HepG2 (cell line): ENCODE data around the gene COMMD9. TPM values are rescaled to one million over a fixed set of nuclear protein-coding genes. Genes with fewer than 3 reads are reported as not detected.

Experiments
- ATAC-seq: fragments of 200-7000 bp; cut with Tn5 transposase; 3 replicates; pipeline ENCODE4 v1.9.1; 2020; ENCODE audit warnings: mild to moderate bottlenecking, moderate library complexity
- BruUV-seq: library from RNA; stranded (reverse); fragments of 400-500 nt; replicated peaks from 2 replicates; lab custom pipeline; 2021; lab: Mats Ljungman, UMichigan
- CTCF ChIA-PET: fragments of 300-600 bp; formaldehyde crosslinking; extraction: SDS; loops from one replicate; lab custom pipeline; 2021; ENCODE audit warnings: low total read pairs, inconsistent platforms, low intra/inter-chr PET ratio; lab: Yijun Ruan, JAX
- POLR2A ChIA-PET: fragments of 350-600 bp; sonication (Branson Sonifier 250); formaldehyde crosslinking; loops from one replicate; lab custom pipeline; 2020; ENCODE audit warnings: antibody characterized with exemption, inconsistent platforms; lab: Yijun Ruan, JAX
- DNase-seq: peaks from one replicate; pipeline ENCODE4 v3.0.0-alpha.2; 2015; ENCODE audit warnings: low spot score
- FAIRE-seq: peaks from 3 replicates; lab custom pipeline; 2011; peaks lifted over from hg19 to GRCh38; lab: Jason Lieb, UNC
- H2AFZ ChIP-seq: one replicate; pipeline ENCODE4 v1.6.1; 2011; ENCODE audit warnings: low read length, inconsistent platforms
- H3K27ac ChIP-seq: fragments of 300-600 bp; 3 replicates; pipeline ENCODE4 v1.8.0; 2011; ENCODE audit warnings: mixed run types, mild to moderate bottlenecking, mixed read lengths, low read length, inconsistent platforms; ENCODE audit not compliant: insufficient read depth; ENCODE audit errors: extremely low read length
- H3K27me3 ChIP-seq, 2 experiments: fragments of 200-600 bp in 1 of 2; 2 replicates in 1 of 2; 3 replicates in 1 of 2; pipeline versions ENCODE4 v1.6.0 to v1.8.0; 2011; ENCODE audit warnings: low read length in 2 of 2, mild to moderate bottlenecking in 2 of 2, moderate library complexity in 2 of 2, inconsistent platforms in 1 of 2; ENCODE audit not compliant: insufficient read depth in 2 of 2, control insufficient read depth in 1 of 2
- H3K36me3 ChIP-seq, 2 experiments: fragments of 200-600 bp in 1 of 2; replicated peaks in 1 of 2; 2 replicates in 1 of 2; 3 replicates in 1 of 2; pipeline versions ENCODE4 v1.5.1 to v1.8.0; 2011; ENCODE audit warnings: low read length in 2 of 2, inconsistent platforms in 1 of 2; ENCODE audit not compliant: insufficient read depth in 2 of 2, control insufficient read depth in 1 of 2
- H3K4me1 ChIP-seq: 2 replicates; pipeline ENCODE4 v1.5.1; 2012; ENCODE audit warnings: low read length, inconsistent platforms; ENCODE audit not compliant: insufficient read depth
- H3K4me2 ChIP-seq: 2 replicates; pipeline ENCODE4 v1.6.0; 2011; ENCODE audit warnings: low read depth, low read length, inconsistent platforms
- H3K4me3 ChIP-seq, 3 experiments: fragments of 200-600 bp in 1 of 3; sonication (generic), shearing (Covaris generic) in 1 of 3; replicated peaks in 1 of 3; 2 replicates each; pipeline ENCODE4 v1.5.1; 2011 to 2016; ENCODE audit warnings: low read length in 3 of 3, inconsistent platforms in 2 of 3, low read depth in 2 of 3, mild to moderate bottlenecking in 2 of 3, control low read depth in 1 of 3, mixed read lengths in 1 of 3; ENCODE audit not compliant: insufficient read depth in 1 of 3
- H3K79me2 ChIP-seq: one replicate; pipeline ENCODE4 v1.6.1; 2011; ENCODE audit warnings: low read length, inconsistent platforms; ENCODE audit not compliant: insufficient read depth
- H3K9ac ChIP-seq: 2 replicates; pipeline ENCODE4 v1.6.0; 2011; ENCODE audit warnings: mild to moderate bottlenecking, low read depth, low read length, inconsistent platforms; ENCODE audit not compliant: insufficient read depth
- H3K9me3 ChIP-seq: 2 replicates; pipeline ENCODE4 v1.5.1; 2012; ENCODE audit warnings: mild to moderate bottlenecking, low read length
- H4K20me1 ChIP-seq: 2 replicates; pipeline ENCODE4 v1.6.0; 2011; ENCODE audit warnings: inconsistent platforms, mild to moderate bottlenecking, low read length, moderate library complexity; ENCODE audit not compliant: insufficient read depth
- FLYWCH1 ChIP-seq: sonication (generic); formaldehyde crosslinking; IDR thresholded peaks from 2 replicates; pipeline ENCODE4 v1.8.1; 2023; ENCODE audit warnings: mild to moderate bottlenecking, missing genetic modification reagents
- ZMYM4 ChIP-seq: sonication (generic); formaldehyde crosslinking; IDR thresholded peaks from 2 replicates; pipeline ENCODE4 v1.8.1; 2023; ENCODE audit warnings: mild to moderate bottlenecking, missing genetic modification reagents
- ZNF101 ChIP-seq: sonication (generic); formaldehyde crosslinking; IDR thresholded peaks from 2 replicates; pipeline ENCODE4 v1.4.0; 2020; ENCODE audit warnings: mild to moderate bottlenecking, low read depth, missing genetic modification reagents, borderline replicate concordance
- ZNF12 ChIP-seq: sonication (generic); formaldehyde crosslinking; IDR thresholded peaks from 2 replicates; pipeline ENCODE4 v1.5.0; 2020; ENCODE audit warnings: missing genetic modification reagents
- ZNF17 ChIP-seq: sonication (generic); formaldehyde crosslinking; IDR thresholded peaks from 2 replicates; pipeline ENCODE4 v1.5.0; 2020; ENCODE audit warnings: mild to moderate bottlenecking, missing genetic modification reagents
- ZNF34 ChIP-seq: sonication (generic); formaldehyde crosslinking; IDR thresholded peaks from 2 replicates; pipeline ENCODE4 v1.4.0; 2020; ENCODE audit warnings: mild to moderate bottlenecking, missing genetic modification reagents, borderline replicate concordance
- ZNF546 ChIP-seq: sonication (generic); formaldehyde crosslinking; conservative IDR thresholded peaks from 2 replicates; pipeline ENCODE4 v1.8.1; 2023; ENCODE audit warnings: mild to moderate bottlenecking, missing genetic modification reagents
- ZNF761 ChIP-seq: sonication (generic); formaldehyde crosslinking; conservative IDR thresholded peaks from 2 replicates; pipeline ENCODE4 v1.4.0; 2020; ENCODE audit warnings: mild to moderate bottlenecking, missing genetic modification reagents
- ZNF776 ChIP-seq: sonication (generic); formaldehyde crosslinking; IDR thresholded peaks from 2 replicates; pipeline ENCODE4 v1.4.0; 2020; ENCODE audit warnings: mild to moderate bottlenecking, missing genetic modification reagents
- ZNF878 ChIP-seq: sonication (generic); formaldehyde crosslinking; IDR thresholded peaks from 2 replicates; pipeline ENCODE4 v1.8.1; 2023; ENCODE audit warnings: mild to moderate bottlenecking, missing genetic modification reagents, moderate library complexity
- ZNF883 ChIP-seq: sonication (generic); formaldehyde crosslinking; IDR thresholded peaks from 2 replicates; pipeline ENCODE4 v1.5.1; 2020; ENCODE audit warnings: mild to moderate bottlenecking, missing genetic modification reagents; ENCODE audit errors: not compliant biosample characterization
- WGBS: methylation state at CpG from one replicate; pipeline ENCODE4 v1.1.6; 2017; ENCODE audit warnings: low lambda C conversion rate; 5-methylcytosine and 5-hydroxymethylcytosine counted together
- in situ Hi-C: cut with HindIII; loops from 2 replicates; pipeline ENCODE4 v1.10.0; 2017; ENCODE audit warnings: low pct_unique_long_range_greater_than_20kb; ENCODE audit not compliant: extremely low pct_ligation_motif_present
- intact Hi-C: fragments of 100-400 bp; cut with micrococcal nuclease; formaldehyde crosslinking; loops from one replicate; pipeline ENCODE4 v1.10.0; 2022; ENCODE audit not compliant: unreplicated experiment
- polyA plus RNA-seq, 8 experiments: library from polyadenylated mRNA; depleted of rRNA in 3 of 8; stranded (reverse) in 7 of 8; unstranded in 1 of 8; fragments of >200 nt; fragmentation: Illumina TruSeq in 4 of 8; extraction: Trizol in 4 of 8; gene quantifications; 2 replicates each; pipeline versions ENCODE4 v1.2.1 to v1.2.3, GENCODE V29; 2011 to 2016; ENCODE audit warnings: low read depth in 4 of 8, missing spikeins in 1 of 8, mixed read lengths in 1 of 8; ENCODE audit not compliant: insufficient read depth in 1 of 8
- total RNA-seq, 5 experiments: library from RNA; depleted of rRNA; stranded (reverse); fragments of >200 nt; fragmentation: Illumina TruSeq; extraction: Trizol; gene quantifications; 2 replicates each; pipeline ENCODE4 v1.2.3, GENCODE V29; 2016; ENCODE audit warnings: low read depth in 1 of 5
- TF ChIP-seq, protein P1 (sequence below): sonication (generic); formaldehyde crosslinking; IDR thresholded peaks from 2 replicates; pipeline ENCODE4 v1.4.0; 2020; ENCODE audit warnings: missing genetic modification reagents
- TF ChIP-seq, protein P2 (sequence below): IDR thresholded peaks from 2 replicates; pipeline ENCODE4 v1.6.1; 2016; ENCODE audit warnings: missing genetic modification reagents, missing compliant biosample characterization
- TF ChIP-seq, protein P3 (sequence below): sonication (generic); formaldehyde crosslinking; IDR thresholded peaks from 2 replicates; pipeline ENCODE4 v1.5.0; 2020; ENCODE audit warnings: mild to moderate bottlenecking, low read depth, missing genetic modification reagents, borderline replicate concordance
- TF ChIP-seq, protein P4 (sequence below): sonication (generic); formaldehyde crosslinking; IDR thresholded peaks from 2 replicates; pipeline ENCODE4 v1.4.0; 2020; ENCODE audit warnings: mild to moderate bottlenecking, missing genetic modification reagents
- TF ChIP-seq, protein P5 (sequence below): IDR thresholded peaks from 2 replicates; pipeline ENCODE4 v1.6.1; 2018; ENCODE audit warnings: missing genetic modification reagents, mild to moderate bottlenecking, missing compliant biosample characterization

Gene COMMD9
- total and polyA plus RNA-seq, 2 of the 13 experiments (the other 11 are each of a cell fraction or from before 2014, with no cell fraction given), result 47.3 to 76.7 TPM

DNA sequence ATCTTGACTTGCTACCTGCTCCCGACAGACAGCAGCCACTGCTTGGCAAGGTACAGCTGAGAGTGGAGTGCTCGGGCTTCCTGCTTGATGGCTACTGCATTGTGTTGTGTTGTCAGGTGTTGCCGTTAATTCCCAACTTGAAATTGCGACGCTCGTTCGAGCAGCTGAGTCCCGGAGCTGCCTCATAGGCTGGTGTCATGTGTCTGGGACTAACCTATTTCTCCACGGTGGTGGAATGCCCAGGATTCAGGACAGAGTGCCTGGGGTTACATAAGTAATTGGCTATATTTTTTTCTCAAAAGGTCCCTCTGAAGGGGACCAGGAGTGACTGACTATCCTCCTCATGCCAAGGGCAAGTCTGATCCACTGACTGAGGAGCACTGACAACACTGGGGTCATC lies 18.5 kb downstream of the COMMD9 start:
- peaks cover 3 to 18% of the 10 kb centered on the region in 2 experiments; a peak in 4 of 5 replicates for H3K36me3 ChIP-seq
- no peaks in the 10 kb centered on the region for H3K79me2 ChIP-seq
- H3K4me2 ChIP-seq, result no peak overlapping the region
- H3K9ac ChIP-seq, result no peak overlapping the region
- no peaks in the 10 kb centered on the region for H3K27me3 ChIP-seq
- no peak for ATAC-seq
- FAIRE-seq, result no peak
- H3K27ac ChIP-seq, result no peak overlapping the region
- H4K20me1 ChIP-seq, result no peaks in the 10 kb centered on the region
- no TSS peak for BruUV-seq
- H3K9me3 ChIP-seq, result no peaks in the 10 kb centered on the region
- in situ Hi-C loops (loop anchor here (25.0 kb wide), 1 partner anchor 783 kb away; no protein-coding TSS in a partner anchor), intact Hi-C loops (no loop called here)
- no peak for DNase-seq
- H2AFZ ChIP-seq, result no peak overlapping the region
- CTCF ChIA-PET, result no interaction called here
- 95% methylated on average over 9 of the region's 9 CpGs for whole genome bisulfite sequencing
- no peaks in the 10 kb centered on the region for H3K4me1 ChIP-seq
- H3K4me3 ChIP-seq, result no peak overlapping the region
- POLR2A ChIA-PET, result no interaction called here
- TF ChIP-seq ZNF776 (no peak), ZNF34 (CRISPR knock-in tag) (no peak), ZMYM4 (CRISPR knock-in tag) (no peak), ZNF761 (CRISPR knock-in tag) (no peak), ZNF546 (CRISPR knock-in tag) (no peak), ZNF12 (CRISPR knock-in tag) (no peak), ZNF101 (no peak), FLYWCH1 (CRISPR knock-in tag) (no peak), ZNF883 (CRISPR knock-in tag) (no peak), ZNF878 (CRISPR knock-in tag) (no peak), ZNF17 (CRISPR knock-in tag) (no peak)
- TF ChIP-seq, protein P1, sequence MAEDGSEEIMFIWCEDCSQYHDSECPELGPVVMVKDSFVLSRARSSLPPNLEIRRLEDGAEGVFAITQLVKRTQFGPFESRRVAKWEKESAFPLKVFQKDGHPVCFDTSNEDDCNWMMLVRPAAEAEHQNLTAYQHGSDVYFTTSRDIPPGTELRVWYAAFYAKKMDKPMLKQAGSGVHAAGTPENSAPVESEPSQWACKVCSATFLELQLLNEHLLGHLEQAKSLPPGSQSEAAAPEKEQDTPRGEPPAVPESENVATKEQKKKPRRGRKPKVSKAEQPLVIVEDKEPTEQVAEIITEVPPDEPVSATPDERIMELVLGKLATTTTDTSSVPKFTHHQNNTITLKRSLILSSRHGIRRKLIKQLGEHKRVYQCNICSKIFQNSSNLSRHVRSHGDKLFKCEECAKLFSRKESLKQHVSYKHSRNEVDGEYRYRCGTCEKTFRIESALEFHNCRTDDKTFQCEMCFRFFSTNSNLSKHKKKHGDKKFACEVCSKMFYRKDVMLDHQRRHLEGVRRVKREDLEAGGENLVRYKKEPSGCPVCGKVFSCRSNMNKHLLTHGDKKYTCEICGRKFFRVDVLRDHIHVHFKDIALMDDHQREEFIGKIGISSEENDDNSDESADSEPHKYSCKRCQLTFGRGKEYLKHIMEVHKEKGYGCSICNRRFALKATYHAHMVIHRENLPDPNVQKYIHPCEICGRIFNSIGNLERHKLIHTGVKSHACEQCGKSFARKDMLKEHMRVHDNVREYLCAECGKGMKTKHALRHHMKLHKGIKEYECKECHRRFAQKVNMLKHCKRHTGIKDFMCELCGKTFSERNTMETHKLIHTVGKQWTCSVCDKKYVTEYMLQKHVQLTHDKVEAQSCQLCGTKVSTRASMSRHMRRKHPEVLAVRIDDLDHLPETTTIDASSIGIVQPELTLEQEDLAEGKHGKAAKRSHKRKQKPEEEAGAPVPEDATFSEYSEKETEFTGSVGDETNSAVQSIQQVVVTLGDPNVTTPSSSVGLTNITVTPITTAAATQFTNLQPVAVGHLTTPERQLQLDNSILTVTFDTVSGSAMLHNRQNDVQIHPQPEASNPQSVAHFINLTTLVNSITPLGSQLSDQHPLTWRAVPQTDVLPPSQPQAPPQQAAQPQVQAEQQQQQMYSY, result no peak
- TF ChIP-seq, protein P2, sequence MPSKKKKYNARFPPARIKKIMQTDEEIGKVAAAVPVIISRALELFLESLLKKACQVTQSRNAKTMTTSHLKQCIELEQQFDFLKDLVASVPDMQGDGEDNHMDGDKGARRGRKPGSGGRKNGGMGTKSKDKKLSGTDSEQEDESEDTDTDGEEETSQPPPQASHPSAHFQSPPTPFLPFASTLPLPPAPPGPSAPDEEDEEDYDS (CRISPR knock-in tag), result no peak
- TF ChIP-seq, protein P3, sequence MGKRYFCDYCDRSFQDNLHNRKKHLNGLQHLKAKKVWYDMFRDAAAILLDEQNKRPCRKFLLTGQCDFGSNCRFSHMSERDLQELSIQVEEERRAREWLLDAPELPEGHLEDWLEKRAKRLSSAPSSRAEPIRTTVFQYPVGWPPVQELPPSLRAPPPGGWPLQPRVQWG (CRISPR knock-in tag), result no peak
- TF ChIP-seq, protein P4, sequence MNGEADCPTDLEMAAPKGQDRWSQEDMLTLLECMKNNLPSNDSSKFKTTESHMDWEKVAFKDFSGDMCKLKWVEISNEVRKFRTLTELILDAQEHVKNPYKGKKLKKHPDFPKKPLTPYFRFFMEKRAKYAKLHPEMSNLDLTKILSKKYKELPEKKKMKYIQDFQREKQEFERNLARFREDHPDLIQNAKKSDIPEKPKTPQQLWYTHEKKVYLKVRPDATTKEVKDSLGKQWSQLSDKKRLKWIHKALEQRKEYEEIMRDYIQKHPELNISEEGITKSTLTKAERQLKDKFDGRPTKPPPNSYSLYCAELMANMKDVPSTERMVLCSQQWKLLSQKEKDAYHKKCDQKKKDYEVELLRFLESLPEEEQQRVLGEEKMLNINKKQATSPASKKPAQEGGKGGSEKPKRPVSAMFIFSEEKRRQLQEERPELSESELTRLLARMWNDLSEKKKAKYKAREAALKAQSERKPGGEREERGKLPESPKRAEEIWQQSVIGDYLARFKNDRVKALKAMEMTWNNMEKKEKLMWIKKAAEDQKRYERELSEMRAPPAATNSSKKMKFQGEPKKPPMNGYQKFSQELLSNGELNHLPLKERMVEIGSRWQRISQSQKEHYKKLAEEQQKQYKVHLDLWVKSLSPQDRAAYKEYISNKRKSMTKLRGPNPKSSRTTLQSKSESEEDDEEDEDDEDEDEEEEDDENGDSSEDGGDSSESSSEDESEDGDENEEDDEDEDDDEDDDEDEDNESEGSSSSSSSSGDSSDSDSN (CRISPR knock-in tag), result no peak
- TF ChIP-seq, protein P5, sequence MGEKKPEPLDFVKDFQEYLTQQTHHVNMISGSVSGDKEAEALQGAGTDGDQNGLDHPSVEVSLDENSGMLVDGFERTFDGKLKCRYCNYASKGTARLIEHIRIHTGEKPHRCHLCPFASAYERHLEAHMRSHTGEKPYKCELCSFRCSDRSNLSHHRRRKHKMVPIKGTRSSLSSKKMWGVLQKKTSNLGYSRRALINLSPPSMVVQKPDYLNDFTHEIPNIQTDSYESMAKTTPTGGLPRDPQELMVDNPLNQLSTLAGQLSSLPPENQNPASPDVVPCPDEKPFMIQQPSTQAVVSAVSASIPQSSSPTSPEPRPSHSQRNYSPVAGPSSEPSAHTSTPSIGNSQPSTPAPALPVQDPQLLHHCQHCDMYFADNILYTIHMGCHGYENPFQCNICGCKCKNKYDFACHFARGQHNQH (CRISPR knock-in tag), result no peak
